Ammon's horn (tissue), 1 donor: ENCODE data around the gene MCU.
"Not testable (repeated sequence)": the region's sequence is repeated elsewhere in the genome, so short reads cannot be mapped to it uniquely, and the experiment has no call there.

Experiments used
- DNase-seq: peaks from one replicate; pipeline ENCODE4 v3.0.0-alpha.2; 2016; ENCODE audit warnings: low spot score

MCU gene

DNA sequence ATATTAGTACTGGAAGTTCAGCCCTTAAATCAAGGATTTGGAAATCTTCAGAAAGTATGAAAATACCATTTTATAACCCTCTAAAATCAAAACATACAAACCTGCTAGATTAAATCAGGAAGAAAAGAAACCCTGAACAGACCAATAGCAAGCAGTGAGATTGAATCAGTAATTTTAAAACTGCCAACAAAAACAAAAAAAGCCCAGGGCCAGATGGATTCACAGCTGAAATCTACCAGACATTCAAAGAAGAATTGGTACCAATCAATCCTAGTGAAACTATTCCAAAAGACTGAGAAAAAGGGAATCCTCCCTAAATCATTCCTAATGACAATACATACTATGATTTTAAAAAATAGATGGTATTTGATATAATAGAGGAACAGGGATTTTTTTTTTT, 70.1 kb downstream of the MCU start:
- no peak for DNase-seq

DNA sequence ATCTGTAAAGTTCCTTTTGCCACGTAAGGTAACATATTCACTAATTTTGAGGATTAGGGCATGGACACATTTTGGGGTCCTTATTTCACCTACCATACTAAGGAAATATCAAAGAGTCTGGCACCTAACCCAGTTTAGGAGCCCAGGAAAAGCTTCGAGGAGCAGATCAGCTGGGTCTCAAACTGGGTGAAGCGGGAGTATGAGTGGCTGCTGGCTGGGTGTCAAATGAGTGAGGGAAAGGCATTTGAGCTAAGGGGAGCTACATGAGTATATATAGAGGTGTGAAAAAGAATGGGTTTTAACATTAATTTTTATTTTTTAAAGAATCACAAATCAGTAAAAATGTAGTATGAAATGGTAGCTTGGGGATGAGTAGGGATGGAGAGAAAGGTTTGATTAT, 71.3 kb downstream of the MCU start:
- no peak for DNase-seq

DNA sequence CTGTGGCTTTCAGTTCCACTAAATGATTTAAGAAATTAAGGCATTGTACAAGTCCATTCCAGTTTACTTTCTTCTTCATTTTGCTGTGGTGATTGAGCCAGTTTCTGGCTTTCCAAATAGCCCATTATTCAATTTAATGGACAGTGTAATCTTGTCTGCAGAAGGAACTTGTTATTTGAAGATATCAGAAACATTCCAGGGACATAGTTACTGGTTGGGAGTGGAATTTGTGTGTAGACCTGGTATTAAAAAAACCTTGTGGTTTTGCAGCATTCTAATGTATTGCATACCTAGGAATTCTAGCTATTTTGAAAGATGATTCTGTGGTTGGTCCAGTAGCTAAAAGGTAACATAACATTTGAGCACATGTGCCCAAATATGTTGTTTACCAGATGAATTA, 72.2 kb downstream of the MCU start:
- DNase-seq, result no peak

DNA sequence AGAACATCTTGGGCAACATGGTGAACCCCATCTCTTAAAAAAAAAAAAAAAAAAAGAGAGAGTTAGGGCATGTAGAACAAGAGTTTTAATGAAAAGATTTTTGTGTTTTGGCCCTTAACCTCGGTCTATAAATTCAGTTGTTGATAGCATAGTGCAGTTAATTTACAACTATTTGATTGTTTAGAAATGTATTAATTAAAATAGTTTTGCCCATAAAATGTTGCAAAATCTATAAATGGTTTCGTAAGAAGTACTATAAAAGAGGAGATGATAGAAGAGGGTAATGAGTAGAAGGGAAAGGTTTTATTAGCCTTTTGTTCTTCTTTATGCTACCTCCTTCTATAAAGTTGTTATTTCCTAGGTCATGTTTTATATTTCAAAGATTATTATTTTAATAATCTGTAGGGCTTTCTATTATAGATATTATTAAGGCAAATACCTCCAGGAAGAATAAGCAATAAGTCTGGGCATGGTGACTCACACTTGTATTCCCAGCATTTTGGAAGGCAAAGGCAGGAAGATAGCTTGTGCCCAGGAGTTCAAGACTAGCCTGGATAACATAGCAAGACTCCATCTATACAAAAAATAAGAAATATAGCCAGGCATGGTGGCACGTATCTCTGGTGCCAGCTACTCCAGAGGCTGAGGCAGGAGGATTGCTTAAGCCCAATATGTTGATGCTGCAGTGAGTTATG, 73.3 kb downstream of the MCU start:
- DNase-seq, result no peak

DNA sequence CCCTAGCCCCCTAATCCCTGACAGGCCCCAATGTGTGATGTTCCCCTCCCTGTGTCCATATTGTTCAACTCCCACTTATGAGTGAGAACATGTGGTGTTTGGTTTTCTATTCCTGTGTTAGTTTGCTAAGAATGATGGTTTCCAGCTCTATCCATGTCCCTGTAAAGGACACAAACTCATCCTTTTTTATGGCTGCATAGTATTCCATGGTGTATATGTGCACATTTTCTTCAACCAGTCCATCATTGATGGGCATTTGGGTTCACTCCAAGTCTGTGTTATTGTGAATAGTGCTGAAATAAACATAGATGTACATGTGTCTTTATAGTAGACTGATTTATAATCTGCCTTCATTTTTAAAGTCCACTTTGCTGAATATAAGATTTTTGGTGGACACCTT, 79.3 kb downstream of the MCU start:
- DNase-seq, result not testable (repeated sequence)

DNA sequence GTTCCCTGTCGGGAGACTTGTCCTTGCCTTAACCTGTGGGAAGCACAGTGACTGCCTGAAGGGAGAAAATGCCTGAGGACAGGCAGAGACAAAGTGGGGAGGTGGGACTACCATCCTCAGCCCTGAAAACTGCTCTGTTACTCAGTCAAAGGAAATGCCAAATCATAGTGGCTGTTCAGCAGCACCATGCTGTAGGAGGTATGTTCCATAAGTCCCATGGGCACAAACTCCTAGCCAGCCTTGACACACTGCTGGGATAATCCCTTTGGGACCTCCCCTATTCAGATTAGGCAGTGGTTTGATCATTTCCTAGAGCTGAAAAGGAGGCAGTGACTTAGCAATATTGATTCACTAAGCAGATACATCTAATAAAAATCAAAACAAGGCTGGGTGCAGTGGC, 80.1 kb downstream of the MCU start:
- no peak for DNase-seq

DNA sequence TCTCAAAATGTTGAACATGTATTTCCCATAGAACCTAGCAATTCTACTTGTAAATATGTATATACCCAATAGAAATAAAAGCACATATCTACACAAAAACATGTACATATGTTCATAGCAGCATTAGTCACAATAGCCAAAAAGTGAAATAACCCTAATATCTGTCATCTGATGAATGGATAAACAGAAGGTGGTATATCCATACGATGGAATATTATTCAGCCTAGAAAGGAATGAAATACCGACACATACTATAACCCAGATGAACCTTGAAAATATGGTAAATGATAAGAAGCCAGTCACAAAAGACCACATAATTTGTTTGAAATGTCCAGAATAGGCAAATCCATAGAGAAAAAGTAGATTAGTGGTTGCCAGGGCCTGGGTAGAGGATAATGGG, 87.9 kb downstream of the MCU start:
- DNase-seq, result no peak

DNA sequence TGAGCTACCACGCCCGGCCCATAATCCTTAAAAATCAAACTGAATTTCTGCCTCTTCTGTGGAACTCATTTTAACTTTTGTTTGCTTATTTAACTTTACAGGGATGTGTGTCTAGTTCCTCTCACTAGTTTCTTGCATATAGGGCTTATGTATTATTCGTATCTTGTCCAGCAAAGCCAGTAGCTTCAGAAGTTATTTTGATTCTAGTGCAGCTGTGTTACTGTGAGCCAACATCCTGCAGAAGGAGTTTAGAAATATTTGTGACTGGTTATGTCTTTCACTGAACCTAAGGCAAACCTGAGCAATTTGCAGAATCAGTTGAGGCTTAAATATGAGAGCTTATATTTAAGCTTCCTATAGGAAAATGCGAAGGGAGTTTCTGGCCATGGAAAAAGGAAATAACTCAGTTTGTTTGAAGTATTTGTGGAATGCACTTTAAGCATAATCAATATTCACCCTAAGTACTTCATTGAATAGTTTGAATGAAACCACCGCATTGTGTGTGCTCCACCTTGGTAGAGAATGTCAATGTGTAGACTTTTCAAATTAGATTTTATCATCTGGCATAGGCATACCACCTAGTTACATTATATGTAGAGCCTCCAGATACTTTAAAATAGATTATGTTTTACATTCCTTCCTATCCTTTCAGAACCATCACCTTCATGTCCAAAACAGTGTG, 90.8 kb downstream of the MCU start:
- no peak for DNase-seq

DNA sequence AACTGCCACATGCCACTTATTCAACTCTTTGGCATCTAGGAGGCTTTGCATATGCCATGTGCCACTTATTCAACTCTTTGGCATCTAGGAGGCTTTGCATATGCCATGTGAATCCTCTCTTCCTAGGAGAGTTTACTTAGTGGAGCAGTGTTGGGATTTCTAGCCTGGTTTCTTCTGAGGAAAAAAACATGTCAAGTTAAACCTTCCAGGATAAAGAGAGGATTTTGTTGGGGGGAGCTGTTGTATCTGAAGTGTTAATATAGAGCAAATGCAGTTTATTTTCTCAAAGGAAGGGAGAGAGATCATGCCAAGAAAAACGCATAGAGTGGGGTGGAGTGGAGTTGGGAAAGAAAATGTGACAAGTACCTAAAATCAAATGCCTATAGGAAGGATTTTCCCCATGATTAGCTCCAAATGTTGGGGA, 91.5 kb downstream of the MCU start:
- no peak for DNase-seq

DNA sequence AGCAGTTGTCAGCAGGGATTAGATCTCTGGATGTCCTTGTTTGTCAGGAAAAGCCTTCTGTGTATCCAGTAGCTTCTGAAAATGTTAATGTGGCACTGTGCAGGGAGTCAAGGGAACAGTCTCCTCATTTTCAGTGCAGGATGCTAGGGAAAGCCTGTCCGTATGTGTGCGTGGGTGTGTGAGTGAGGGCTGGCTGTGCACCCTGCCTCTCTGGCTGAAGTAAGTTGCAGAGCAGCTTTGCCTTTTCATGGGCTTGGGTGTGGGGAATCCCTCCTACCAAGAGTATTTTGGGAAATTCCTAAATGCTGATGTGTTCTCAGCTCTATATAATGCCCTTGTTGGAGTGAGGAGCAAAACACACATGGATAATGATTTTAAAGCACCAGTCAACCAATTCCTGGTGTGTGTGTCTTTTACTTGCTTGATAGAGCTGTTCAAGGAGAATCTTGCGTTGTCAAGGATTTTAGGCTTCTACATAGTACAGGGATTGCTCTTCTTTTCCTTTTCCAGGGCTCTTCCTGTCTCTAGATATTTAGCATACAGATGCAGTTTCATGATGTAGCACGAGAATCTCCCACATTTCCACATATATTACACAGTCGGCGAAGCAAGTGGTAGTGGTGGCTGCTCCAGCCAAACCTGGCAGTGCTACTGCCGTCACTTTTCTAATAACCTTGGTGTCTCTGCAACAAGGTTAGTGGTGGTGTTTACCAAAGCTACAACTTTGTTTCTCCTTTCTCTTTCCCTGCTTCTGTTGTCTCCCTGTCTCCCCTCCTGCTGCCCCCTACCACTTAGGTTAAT, 92.8 kb downstream of the MCU start:
- DNase-seq, result peak; percentile 70

DNA sequence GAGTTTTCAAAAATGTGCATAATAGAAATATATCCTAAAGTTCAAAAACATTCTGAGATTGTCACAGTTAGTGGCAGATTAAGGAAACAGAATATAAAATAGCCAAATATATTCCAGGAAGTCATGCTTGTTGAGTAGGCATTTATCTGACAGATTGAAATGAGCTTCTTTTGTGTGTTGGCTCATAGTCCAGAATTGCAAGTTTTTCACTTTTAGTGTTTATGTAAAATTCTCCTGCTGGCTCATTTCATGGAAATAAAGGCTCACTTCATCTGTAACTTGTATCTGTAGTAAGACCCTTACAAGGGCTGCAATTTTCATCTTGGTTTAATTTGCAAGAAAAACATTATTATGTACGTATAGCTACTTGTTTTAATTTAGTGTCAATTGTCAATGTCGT, 93.5 kb downstream of the MCU start:
- DNase-seq, result no peak

DNA sequence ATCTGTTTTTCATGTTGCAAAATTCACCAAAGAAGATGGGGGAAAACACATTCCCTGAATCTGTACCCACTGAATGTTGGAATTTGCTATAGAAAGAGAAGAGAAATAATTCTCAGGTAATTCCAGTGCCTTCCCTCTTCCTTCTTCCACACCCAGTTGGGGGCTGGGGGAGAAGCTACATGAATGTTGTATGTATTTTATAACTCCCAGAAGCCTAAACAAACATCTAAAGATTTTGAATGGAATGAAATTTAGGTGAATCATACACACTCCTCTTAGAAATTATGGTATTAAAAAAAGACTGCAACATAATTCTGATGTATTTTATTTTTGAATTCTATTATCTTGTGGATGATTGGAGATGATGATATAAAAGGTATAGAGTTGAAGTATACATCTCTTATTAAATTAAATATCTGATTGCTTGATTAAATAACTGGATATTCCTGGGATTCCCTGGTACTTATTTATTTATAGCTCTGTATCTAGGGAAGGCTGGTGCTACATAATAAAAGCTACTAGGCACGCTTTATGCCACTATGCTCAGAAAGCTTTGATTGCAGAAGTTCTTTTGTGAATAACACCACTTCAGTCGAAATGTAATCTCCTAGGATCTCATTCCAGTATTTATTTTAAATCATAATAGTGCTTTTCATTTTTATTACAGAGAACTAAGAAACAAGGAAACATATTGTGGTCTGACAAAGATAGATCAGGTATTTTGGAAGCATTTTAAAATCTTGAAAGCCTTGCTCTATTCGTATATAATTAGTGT, 98.5 kb downstream of the MCU start:
- no peak for DNase-seq

DNA sequence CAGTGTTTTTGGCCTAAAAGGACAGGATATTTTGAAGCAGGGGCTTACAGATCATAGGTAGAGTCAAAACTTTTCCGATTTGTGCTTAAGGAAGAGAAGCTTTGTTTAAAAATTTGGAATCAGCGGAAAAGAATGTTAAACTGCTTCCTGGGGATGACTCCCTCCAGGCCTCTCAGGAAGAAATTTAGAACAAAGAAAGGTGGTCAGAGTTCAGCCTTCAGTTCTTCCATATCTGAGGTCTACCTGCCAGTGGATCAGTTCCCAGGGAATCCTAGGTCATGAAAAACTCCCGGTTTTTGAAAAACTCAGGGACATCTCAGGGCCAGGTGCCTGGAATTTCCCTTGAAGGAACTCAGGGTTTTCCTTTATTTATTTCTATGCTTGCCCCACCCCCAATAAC, 100.3 kb downstream of the MCU start:
- no peak for DNase-seq

DNA sequence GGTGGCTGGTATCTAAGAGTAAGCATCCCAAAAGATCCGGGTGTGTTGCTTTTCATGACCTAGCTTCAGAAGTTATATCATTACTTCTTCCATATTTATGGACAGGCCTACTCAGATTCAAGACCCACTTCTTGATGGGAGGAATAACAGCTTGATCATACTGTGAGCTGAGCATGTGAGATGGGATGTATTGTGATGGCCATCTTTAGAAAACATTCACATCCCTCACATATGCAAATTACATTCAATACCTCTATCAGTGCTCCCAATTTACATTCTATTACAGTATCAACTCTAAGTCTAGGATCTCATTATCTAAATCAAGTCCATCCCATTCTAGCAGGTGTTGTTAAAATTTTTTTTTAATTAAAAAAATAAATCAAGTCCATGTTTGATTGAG, 101.8 kb downstream of the MCU start:
- no peak for DNase-seq

DNA sequence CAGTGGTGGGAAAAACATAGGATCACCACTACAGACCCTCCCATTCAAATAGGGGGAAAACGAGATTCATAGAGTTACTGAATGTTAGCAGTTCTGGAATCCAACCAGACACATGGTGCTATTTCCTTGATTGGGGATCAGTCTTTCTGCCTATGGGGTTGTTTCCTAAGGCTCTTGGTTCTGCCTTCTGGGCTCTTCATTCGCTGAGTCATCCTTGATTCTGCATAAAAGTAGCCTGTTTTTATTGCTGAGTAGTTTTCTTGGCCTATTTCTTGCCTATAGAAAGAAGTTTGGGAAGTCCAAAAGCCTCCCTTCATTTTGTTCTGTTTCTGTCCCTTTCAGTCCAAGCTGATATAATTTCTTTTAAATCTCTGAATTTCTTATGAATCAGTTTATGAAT, 102.3 kb downstream of the MCU start:
- DNase-seq, result no peak

DNA sequence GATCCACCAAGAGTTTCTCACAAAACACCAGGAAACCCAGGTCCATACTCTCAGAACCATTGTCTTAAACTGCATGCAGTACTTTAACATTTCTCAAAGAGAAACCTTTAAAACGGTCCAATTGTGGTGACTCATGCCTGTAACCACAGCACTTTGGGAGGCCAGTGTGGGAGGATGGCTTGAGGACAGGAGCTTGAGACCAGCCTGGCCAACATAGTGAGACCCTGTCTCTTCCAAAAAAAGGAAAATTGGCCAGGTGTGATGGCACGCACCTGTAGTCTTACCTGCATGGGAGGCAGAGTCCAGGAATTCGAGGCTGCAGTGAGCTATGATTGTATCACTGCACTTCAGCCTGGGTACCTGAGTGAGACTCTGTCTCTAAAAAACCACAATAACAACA, 104.1 kb downstream of the MCU start:
- DNase-seq, result no peak

DNA sequence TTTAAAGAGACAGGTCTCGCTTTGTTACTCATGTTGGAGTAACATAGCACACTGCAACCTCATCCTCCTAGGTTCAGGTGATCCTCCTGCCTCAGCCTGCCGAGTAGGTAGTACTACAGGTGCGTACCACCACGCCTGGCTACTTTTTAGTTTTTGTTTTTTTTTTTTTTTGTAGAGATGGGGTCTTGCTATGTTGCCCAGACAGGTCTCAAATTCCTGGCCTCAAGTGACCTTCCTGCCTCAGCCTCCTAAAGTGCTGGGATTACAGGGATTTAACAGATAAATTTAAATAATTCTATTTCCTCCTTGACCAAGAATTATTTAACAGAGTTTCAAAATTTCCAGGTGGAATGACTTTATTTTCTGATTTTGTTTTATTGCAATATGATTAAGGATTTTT, 104.6 kb downstream of the MCU start:
- no peak for DNase-seq

DNA sequence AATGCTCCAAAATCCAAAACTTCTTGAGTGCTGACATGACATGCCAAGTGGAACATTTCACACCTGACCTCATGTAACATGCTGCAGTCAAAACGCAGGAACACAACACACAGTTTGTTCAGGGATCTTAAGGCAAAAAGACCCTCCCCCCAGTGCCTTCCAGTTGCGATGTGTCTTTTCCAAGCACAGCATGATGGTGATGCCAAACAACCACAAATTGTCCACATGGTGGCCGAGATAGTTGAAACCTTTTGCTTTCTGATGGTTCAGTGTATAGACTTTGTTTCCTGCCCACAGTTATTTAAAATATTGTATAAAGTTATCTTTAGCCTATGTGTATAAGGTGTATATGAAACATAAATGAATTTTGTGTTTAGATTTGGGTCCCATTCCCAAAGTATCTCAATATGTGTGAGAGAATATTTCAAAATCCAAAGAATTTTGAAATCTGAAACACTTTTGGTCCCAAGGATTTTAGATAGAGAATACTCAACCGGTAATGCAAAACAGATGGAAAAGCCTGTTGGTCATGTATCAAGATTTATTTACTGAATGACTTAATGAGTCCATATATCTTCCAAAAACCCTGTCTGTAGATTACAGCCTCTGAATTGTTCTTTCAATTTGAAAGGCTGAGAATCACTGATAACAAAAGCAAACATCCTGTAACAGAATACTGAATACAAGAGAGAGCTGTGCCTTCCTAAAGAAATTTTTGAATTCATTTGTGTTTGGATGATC, 108.2 kb downstream of the MCU start:
- DNase-seq, result no peak

DNA sequence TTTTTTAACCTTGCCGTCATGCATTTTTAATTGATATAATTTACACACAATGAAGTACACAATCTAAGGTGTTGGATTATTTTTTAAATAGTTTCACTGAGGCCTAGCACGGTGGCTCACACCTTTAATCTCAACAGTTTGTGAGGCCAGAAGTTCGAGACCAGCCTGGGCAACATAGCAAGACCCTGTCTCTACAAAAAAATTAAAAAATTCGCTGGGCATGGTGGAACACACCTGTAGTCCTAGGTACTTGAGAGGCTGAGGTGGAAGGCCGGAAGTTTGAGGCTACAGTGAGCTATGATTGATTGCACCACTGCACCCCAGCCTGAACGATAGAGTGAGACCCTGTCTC, 108.8 kb downstream of the MCU start:
- DNase-seq, result no peak

DNA sequence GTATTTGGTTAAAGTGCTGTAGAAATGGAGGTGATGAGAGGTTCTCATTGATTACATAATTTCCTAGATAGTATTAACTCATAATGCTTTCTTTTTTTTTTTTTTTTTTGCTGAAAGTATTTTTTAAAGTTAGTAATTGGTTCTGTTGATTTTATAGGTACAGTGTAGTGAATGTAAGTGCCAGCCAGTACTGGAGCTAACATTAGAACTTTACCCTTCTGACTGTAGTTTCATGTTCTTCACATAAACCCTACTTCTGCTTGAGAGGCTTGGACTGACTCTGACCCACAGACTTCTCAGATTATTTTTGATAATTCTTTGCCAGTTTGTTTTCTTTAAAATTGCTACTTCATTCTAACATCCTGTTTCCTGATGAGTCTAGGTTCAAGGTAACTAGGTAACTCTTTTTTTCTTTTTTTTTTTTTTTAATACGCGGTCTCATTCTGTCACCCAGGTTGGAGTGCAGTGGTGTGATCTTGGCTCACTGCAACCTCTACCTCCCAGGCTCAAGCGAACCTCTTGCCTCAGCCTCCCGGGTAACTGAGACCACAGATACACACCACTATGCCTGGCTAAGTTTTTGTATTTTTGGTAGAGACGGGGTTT, 109.4 kb downstream of the MCU start:
- DNase-seq, result no peak

DNA sequence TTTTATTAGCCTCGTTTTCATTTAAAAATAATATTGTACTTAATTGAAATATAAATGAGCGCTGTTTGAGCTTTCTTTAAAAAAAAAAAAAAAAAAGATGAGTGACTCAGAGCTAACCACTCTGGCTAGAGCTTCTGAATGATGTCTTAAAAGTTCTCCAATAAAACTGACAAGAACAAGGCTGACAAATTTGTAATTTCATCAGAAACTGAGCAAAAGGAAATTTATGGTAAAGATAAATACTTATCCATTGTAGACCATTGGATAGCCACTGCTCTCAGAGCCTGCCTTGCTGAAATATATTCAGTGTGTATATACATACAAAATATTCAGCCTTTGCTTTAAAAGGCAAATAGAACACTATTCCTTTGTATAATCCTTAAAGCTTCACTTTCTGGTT, 110.4 kb downstream of the MCU start:
- DNase-seq, result no peak
